Measurements from ENCODE around the gene PTGR2.

DNA sequence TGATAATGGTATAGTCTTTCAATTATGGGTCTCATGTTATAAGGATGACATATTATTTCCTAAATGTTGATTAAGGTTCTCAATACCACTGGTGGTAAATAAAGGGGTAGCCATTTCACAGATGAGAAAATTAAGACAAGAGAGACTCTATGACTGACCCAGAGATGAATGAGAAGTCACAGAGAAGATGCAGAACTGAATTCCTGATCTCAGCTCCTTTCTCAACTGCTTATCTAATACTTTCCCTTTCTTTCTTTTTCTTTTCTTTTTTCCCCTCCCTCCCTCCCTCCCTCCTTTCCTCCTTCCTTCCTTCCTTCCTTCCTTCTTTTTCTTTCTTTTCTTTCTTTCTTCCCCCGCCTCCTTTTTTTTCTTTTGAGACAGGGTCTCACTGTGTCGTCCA is 8.3 kb upstream of the PTGR2 start:
- TF ChIP-seq FOXM1 (IDR thresholded peaks at IDR 0.05; ENCODE audit: borderline replicate concordance, low read depth) = no peak
- no peak for TF ChIP-seq YY1 (IDR thresholded peaks at IDR 0.05; ENCODE audit: low read depth)
- TF ChIP-seq, protein P1, sequence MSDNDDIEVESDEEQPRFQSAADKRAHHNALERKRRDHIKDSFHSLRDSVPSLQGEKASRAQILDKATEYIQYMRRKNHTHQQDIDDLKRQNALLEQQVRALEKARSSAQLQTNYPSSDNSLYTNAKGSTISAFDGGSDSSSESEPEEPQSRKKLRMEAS (IDR thresholded peaks at IDR 0.05) = no peak
- TF ChIP-seq, protein P2, sequence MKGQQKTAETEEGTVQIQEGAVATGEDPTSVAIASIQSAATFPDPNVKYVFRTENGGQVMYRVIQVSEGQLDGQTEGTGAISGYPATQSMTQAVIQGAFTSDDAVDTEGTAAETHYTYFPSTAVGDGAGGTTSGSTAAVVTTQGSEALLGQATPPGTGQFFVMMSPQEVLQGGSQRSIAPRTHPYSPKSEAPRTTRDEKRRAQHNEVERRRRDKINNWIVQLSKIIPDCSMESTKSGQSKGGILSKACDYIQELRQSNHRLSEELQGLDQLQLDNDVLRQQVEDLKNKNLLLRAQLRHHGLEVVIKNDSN (IDR thresholded peaks at IDR 0.05) = no peak
- no peak for TF ChIP-seq TCF12 (IDR thresholded peaks at IDR 0.05; ENCODE audit: low read depth)
- no peak for TF ChIP-seq RAD21 (IDR thresholded peaks at IDR 0.05; ENCODE audit: low read depth)
- TF ChIP-seq TEAD4 (IDR thresholded peaks at IDR 0.05) = no peak
- TF ChIP-seq, protein P3, sequence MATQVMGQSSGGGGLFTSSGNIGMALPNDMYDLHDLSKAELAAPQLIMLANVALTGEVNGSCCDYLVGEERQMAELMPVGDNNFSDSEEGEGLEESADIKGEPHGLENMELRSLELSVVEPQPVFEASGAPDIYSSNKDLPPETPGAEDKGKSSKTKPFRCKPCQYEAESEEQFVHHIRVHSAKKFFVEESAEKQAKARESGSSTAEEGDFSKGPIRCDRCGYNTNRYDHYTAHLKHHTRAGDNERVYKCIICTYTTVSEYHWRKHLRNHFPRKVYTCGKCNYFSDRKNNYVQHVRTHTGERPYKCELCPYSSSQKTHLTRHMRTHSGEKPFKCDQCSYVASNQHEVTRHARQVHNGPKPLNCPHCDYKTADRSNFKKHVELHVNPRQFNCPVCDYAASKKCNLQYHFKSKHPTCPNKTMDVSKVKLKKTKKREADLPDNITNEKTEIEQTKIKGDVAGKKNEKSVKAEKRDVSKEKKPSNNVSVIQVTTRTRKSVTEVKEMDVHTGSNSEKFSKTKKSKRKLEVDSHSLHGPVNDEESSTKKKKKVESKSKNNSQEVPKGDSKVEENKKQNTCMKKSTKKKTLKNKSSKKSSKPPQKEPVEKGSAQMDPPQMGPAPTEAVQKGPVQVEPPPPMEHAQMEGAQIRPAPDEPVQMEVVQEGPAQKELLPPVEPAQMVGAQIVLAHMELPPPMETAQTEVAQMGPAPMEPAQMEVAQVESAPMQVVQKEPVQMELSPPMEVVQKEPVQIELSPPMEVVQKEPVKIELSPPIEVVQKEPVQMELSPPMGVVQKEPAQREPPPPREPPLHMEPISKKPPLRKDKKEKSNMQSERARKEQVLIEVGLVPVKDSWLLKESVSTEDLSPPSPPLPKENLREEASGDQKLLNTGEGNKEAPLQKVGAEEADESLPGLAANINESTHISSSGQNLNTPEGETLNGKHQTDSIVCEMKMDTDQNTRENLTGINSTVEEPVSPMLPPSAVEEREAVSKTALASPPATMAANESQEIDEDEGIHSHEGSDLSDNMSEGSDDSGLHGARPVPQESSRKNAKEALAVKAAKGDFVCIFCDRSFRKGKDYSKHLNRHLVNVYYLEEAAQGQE (IDR thresholded peaks at IDR 0.05; ENCODE audit: low read depth) = no peak
- no peak for TF ChIP-seq ZBTB7A (IDR thresholded peaks at IDR 0.05; ENCODE audit: low read depth)
- TF ChIP-seq EGR1 (IDR thresholded peaks at IDR 0.05) = no peak
- TF ChIP-seq CEBPB (IDR thresholded peaks at IDR 0.05) = no peak
- no peak for TF ChIP-seq NFIC (IDR thresholded peaks at IDR 0.05)
- no peak for TF ChIP-seq TAF1 (IDR thresholded peaks at IDR 0.05; ENCODE audit: low read depth)
- no peak for TF ChIP-seq EP300 (IDR thresholded peaks at IDR 0.05; ENCODE audit: borderline replicate concordance)

All from Ishikawa (cell line).